ENCODE measurements around the gene PLXNA2. TPM values are rescaled to one million over a fixed set of nuclear protein-coding genes. Genes with fewer than 3 reads are reported as not detected.

Gene PLXNA2
- total RNA-seq, 1 experiment from 2014 or later, result 21.1 TPM

- no peak for DNase-seq (ENCODE audit: low spot score)
These were observed 143.3 kb downstream of the PLXNA2 start for GRCh38 chr1:208100906-208101305.

DNA sequence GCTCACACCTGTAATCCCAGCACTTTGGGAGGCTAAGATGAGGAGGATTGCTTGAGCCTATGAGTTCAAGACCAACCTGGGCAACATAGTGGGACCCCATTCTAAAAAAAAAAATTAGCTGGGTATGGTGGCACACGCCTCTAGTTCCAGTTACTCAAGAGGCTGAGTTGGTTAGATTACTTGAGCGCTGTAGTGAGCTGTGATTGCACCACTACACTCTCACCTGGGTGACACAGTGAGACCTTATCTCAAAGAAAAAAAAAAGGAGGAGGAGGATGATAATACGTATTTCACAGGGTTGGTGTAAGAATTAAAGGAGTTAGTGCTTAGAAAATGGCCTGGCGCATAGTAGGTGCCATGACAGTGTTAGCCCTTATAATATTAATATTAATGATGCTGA, 144.1 kb downstream of the PLXNA2 start:
- DNase-seq (ENCODE audit: low spot score), result no peak

DNA sequence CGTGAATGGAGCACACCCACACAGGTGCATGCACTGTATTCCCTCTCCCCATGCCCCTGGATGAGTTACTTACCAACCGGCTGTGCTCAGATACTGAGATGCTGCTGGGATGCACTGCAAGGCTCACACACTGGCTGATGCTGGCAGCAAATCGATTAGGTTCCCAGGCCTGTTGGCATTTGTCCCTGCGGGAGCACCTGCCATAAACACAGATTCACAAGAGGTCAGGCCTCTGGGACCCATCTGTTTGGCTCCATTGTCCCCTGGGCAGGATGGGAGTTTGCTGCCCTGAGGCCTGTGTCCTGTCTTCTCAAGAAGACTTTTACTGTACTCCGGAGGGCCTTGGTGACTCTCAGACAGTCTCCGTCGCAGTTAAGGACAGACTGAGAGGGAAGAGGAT, 145.4 kb downstream of the PLXNA2 start:
- no peak for DNase-seq (ENCODE audit: low spot score)

GRCh38 chr1:208093754-208094719, 150.1 kb downstream of the PLXNA2 start:
- DNase-seq (ENCODE audit: low spot score), result peak; percentile 67

DNA sequence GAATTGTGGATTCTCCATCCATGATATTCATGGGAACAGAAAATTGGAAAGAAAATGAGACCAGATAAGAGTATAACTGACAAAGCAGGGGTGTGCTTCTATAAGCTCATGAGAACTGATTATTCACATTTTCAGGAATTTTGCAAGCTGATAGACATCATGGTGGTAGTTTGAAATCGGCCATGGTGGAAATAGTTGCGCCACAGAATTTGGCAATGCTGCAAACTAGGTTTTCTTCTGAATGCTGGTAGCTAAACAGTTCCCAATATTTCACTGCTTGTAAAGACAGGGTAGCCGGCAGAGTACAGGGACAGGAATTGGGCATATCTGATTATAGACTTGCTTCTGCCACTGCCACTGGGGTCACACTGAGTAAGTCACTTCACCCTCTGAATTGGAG, 151.1 kb downstream of the PLXNA2 start:
- no peak for DNase-seq (ENCODE audit: low spot score)

DNA sequence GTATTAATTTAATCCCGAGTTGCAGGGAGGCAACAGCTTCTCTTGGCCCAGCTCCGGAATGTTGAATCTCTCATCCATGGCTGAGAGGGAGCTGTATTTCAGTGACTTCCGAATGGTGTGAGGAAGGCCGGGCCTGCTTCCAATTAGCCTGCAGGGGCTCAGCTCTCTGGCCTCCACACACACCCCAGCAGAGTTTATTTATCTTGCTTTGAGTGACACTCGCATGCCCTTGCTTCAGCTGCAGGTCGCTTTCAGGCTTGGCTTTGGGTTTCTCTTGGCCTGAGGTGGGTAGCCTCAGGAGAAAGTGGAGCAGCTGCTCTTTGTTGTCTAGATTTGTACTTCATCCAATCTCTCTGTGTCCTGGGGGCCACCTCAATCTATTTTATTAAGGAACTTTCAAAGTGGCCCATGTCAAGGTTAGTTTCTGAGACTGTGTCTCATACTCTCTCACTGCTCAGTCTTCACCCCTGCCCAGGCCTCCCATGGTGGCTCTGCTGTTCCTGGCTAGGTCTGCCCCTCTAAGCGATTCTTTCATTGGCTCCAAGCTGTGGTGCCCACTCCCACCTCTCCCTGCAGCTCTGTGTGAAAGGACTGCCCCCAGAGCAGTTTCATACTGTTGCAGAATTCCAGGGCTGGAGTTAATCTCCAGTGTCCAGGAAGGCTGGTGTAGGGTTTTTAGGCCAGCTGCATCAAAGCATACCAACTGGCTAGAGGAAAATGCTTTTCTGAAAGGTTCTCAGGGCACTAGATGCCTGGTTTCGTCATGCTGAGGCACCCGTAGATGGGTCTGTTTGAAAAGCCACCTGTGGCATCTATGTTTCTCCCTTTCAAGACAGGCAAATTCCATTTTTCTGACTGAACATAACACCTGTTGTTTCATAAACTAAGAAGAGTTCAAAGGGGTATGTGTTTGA, 153.5 kb downstream of the PLXNA2 start:
- no peak for DNase-seq (ENCODE audit: low spot score)

DNA sequence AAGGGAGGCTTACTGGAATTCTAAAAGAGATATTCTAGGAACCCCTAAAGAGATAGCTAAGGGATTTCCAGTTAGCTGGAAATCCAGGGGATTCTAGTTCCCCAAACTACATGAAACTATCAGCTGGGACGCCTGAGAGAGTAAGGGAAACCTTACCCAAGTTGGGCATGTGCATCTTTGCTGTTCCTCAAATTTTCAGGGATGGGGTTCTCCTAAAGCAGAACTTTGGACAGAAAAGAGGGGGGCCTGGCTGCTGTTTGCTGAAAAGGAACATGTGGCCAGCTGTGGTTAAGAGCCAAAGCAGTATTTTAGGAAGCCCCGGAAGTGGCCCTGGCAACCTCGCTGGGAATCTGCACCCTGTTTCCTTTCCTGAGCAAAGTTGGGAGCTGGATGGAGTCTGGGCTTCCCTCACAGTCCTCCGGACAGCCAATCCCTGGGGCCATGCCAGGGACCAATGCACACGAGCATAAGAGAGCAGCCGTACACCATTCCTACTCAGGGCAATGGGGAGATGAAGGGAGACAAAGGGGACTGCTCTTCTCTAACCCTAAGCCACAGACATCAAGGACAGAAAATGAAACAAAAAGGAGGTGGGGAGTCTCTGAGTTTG, 154.3 kb downstream of the PLXNA2 start:
- no peak for DNase-seq (ENCODE audit: low spot score)

GRCh38 chr1:208089149-208089548, 155.0 kb downstream of the PLXNA2 start:
- no peak for DNase-seq (ENCODE audit: low spot score)

DNA sequence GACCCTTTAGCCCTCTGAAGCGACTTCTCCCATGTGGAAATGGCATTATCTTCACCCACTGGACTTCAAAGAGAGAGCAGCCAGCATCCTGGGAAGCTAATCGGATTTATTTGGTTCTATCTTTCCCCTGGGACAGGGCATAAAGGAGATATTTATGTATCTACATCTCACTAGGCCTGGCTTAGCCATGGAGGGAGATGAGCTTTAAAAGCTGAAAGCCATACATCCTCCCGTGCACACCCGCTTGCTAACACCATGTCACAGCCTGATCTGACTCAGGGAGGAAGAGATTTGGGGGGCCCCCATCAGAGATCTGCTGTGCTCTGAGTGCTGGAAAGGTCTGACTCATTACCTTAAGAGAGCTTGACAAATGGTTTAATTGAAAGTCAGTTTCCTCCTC, 155.9 kb downstream of the PLXNA2 start:
- DNase-seq (ENCODE audit: low spot score), result no peak

DNA sequence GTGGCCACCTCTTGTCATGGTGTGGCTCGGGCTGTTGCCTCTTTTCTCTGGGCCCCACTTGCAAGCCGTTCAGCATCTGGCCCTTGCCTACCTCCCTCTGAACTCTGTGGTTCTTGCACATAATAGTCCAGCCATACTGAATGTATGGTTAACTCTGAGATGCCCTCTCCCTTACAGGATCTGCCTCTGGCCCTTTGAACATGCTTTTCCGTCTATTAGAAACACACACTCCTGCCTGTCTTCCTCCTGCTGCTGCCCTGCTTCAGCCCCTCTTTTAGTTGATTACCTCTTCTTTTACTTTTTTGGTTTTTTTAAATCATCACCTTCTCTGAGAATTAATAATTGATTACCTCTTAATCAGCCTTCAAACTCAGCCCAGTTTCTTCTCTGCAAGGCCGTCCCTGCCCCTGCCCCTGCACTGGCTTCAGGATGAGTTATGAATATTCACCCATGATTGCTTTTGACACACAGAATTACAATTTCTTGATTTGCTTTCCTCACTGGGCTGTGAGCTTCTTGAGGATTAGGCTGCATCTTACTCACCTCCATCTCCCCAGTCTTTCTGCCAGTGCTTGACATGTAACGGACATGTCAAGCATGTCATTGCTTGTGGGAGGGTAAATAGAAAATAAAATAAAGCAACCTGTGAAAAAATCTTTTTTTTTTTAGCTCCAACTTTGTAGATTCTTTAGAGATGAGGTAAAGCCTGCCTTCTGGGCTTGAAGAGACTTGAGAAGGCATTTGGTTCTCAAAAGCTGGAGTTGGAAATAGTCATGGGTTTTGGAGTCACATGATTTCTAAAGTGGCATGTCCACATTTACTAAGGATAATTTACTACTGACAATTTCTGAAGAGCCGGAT, 158.3 kb downstream of the PLXNA2 start:
- DNase-seq (ENCODE audit: low spot score), result no peak

DNA sequence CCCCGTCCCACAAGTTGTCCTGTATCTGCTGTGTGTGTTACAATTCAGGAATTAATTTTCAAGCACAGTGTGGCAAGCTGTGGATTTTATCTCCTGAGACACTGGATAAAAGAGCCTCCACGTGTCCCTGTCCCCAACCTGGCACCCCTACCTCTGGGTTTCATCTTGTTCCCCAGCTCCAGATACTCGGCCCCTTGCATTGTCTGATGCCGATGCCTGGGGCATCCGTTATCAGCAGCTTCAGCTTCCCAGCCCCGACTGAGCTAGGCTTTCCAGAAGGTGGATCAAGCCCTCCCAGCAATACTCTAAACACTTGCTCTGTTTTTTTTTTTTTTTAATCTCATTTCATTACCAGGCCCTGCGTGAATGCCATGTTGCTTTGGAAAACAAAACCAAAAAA, 159.4 kb downstream of the PLXNA2 start:
- DNase-seq (ENCODE audit: low spot score), result no peak

DNA sequence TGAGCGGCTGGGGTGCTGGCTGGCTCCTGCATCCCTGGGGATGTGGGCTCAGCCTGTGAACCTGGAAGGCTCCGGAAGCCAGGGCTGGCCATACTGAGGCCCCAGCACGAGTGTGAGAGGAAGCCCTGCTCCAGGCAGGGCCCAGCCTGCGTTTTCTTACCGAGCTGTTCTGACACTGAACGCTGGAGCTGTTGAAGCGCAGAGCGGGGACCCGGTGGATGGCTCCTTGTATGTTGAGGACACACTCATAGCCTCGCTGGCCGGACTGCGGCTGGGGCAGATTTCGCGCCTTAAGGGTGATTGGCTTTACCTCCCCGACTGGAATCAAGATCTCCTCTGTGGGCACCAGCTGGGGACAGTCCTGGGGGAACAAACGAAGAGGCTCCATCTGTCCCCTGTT, 160.0 kb downstream of the PLXNA2 start:
- DNase-seq (ENCODE audit: low spot score), result no peak

DNA sequence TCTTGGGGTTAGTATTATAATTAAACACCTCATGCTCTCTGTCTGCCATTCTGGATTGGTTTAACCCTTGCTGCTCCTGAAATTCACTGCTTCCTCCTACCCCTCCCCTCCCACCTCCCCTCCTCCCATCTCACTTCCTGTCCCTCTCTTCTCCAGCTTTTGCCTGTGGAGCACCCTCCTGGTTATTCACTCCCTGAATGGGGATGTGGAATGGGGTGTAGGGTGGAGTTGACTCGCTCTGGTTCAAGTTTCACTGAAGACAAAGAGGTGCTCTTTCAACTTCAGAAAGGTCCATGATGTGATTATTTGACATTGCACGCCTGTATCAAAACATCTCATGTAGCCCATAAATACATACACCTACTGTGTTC, 160.5 kb downstream of the PLXNA2 start:
- DNase-seq (ENCODE audit: low spot score), result no peak

DNA sequence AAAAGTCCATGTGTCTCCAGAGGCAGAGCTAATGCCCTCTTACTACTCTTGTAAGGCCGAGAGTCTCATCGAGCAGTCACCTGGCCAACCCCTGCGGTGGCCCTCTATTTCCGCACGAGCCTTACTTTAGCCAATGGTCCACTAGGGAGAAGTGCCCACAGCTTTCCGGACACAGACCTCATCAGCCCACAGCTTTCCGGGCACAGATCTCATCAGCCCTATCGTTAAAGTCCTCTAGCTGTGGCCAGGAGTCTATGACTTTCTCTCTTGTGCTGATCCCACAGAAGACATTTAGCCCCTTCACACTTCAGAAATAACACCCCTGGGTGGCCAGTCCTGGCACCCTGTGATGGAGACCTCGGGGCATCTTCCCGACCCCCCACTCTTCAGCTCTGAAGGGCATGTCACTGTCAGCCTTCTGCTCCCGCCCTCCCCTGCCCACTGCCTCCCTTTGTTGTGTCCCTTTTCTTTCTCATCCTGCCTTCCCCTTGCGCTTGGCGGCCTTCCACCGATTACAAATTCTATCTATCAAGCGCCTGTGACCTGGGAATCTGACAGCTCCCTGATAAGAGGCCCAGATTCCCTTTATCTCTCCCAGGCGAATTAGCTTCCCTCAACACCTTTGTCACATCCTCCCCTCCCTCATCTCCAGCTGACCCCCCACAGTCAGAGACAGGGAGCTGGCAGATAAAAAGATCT, 161.0 kb downstream of the PLXNA2 start:
- DNase-seq (ENCODE audit: low spot score), result no peak

- no peak for DNase-seq (ENCODE audit: low spot score)
These were observed 162.2 kb downstream of the PLXNA2 start for GRCh38 chr1:208081972-208082371.

- DNase-seq (ENCODE audit: low spot score), result no peak
These were observed 163.5 kb downstream of the PLXNA2 start for GRCh38 chr1:208080396-208081286.

DNA sequence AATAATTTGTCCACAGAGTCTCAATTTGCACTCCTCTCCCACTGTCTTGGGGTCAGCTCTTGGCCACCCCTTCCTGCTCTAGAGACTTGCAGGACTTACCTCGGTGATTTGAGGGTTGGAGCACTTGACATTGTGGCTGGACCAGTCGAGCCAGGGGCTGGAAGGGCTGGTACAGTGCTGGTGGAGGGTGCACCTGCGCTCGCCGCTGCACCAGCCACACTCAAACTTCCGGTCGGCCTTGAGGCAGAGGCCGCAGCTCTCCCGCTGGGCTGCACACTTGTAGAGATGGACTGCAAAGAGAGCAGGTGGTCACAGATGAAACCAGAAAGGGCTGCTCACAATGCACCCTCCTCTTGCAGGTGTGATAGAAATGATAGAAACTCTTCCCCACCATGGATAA, 165.0 kb downstream of the PLXNA2 start:
- no peak for DNase-seq (ENCODE audit: low spot score)

DNA sequence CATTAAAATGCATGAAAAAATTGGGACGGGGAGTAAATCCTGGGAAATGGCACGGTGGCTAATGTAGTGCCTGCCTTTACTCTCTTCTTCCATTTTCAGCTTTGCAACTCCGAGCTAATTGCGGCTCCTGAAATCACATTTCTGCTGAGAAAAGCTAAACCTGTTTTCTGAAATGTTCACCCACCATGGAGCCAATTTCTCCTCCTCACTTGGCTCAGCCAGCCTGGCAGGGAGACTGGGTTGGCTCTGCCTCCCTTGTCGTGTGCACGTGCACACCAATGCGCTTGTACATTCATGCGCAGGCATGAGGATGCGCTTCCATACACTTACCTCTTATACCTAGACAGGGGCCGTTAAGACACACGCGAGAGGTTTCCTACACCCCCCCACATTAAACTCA, 165.4 kb downstream of the PLXNA2 start:
- DNase-seq (ENCODE audit: low spot score), result no peak
